SKM-1 treated with dmso at 0.1 percent for 144 hours (cell line): Measurements from ENCODE around the gene PLA2R1.

Experiments
- DNase-seq: peaks from one replicate; lab custom pipeline; 2025; ENCODE audit not compliant: unreplicated experiment; lab: John Stamatoyannopoulos, UW

The PLA2R1 gene

GRCh38 chr2:159897720-159898119, 164.7 kb downstream of the PLA2R1 start:
- no peak for DNase-seq

GRCh38 chr2:159897081-159897480, 165.3 kb downstream of the PLA2R1 start:
- DNase-seq = no peak

GRCh38 chr2:159895258-159896065, 167.0 kb downstream of the PLA2R1 start:
- no peak for DNase-seq

- no peak for DNase-seq
Measured at GRCh38 chr2:159894145-159894838, 168.1 kb downstream of the PLA2R1 start.

GRCh38 chr2:159892990-159893810, 169.2 kb downstream of the PLA2R1 start:
- no peak for DNase-seq

- no peak for DNase-seq
Measured at GRCh38 chr2:159891917-159892730, 170.3 kb downstream of the PLA2R1 start.

GRCh38 chr2:159891267-159891588, 171.2 kb downstream of the PLA2R1 start:
- DNase-seq = no peak

GRCh38 chr2:159890551-159891266, 171.7 kb downstream of the PLA2R1 start:
- no peak for DNase-seq

GRCh38 chr2:159882130-159882745, 180.2 kb downstream of the PLA2R1 start:
- DNase-seq = no peak
